Activated T-helper 1 cell treated with anti-CD3 and anti-CD28 coated beads, Interleukin-12 subunit alpha, Interleukin-12 subunit beta, Interleukin-2, Interleukin-4 antibody, amounts not matched to agents 30 ng/mL and 10 ng/mL and 1 ng/mL, durations not matched to agents 14 hours and 24 hours and 36 hours (primary cell): ENCODE data around the gene HOXA10. TPM values are rescaled to one million over a fixed set of nuclear protein-coding genes. Genes with fewer than 3 reads are reported as not detected.

Experiments used
- DNase-seq: peaks from one replicate; pipeline ENCODE4 v3.0.0; 2021; ENCODE audit warnings: low spot score
- H3K27ac Mint-ChIP-seq: one replicate; pipeline ENCODE4 v1.8.0; 2021; ENCODE audit warnings: mild to moderate bottlenecking, mixed read lengths
- H3K27me3 Mint-ChIP-seq: one replicate; pipeline ENCODE4 v1.8.0; 2022; ENCODE audit warnings: mild to moderate bottlenecking, moderate library complexity, mixed read lengths; ENCODE audit not compliant: insufficient read depth
- H3K36me3 Mint-ChIP-seq: one replicate; pipeline ENCODE4 v1.8.0; 2021; ENCODE audit warnings: low read depth, mixed read lengths
- H3K4me1 Mint-ChIP-seq: one replicate; pipeline ENCODE4 v1.8.0; 2021; ENCODE audit warnings: low read depth, mixed read lengths
- H3K4me3 Mint-ChIP-seq: one replicate; pipeline ENCODE4 v1.8.0; 2021; ENCODE audit warnings: mild to moderate bottlenecking, moderate library complexity, mixed read lengths
- H3K9me3 Mint-ChIP-seq: one replicate; pipeline ENCODE4 v1.8.0; 2021; ENCODE audit warnings: mixed read lengths
- intact Hi-C: fragments of 100-400 bp; cut with micrococcal nuclease; formaldehyde crosslinking; loops from one replicate; pipeline ENCODE4 v1.15.1; 2024
- total RNA-seq: library from RNA; stranded (reverse); gene quantifications from 2 replicates; pipeline ENCODE4 v1.2.3, GENCODE V29; 2022

The HOXA10 gene
- total RNA-seq, 1 donor from 2014 or later = not detected

- Mint-ChIP-seq H3K4me3 (no peak overlapping the region), H3K36me3 (no peaks in the 10 kb centered on the region), H3K9me3 (no peaks in the 10 kb centered on the region), H3K27ac (no peak overlapping the region), H3K27me3 (peaks cover 79% of the 10 kb centered on the region), H3K4me1 (peaks cover 13% of the 10 kb centered on the region)
- DNase-seq = no peak
- intact Hi-C loops = loop anchor here (1.0 to 2.0 kb wide), 10 partner anchors 9 to 1301 kb away; no protein-coding TSS in a partner anchor
Measured at GRCh38 chr7:27161721-27162560, 12.2 kb downstream of the HOXA10 start.

GRCh38 chr7:27161214-27161720 lies 12.9 kb downstream of the HOXA10 start:
- intact Hi-C loops = loop anchor here (1.0 to 2.0 kb wide), 10 partner anchors 8 to 1300 kb away; no protein-coding TSS in a partner anchor
- DNase-seq = no peak
- Mint-ChIP-seq H3K27me3 (peaks cover 79% of the 10 kb centered on the region), H3K36me3 (no peaks in the 10 kb centered on the region), H3K9me3 (no peaks in the 10 kb centered on the region), H3K4me1 (peaks cover 13% of the 10 kb centered on the region), H3K4me3 (peak overlapping the region; percentile 31), H3K27ac (no peak overlapping the region)

- Mint-ChIP-seq H3K4me1 (peaks cover 11% of the 10 kb centered on the region), H3K36me3 (no peaks in the 10 kb centered on the region), H3K27ac (no peak overlapping the region), H3K4me3 (peak overlapping the region; percentile 37), H3K9me3 (no peaks in the 10 kb centered on the region), H3K27me3 (peaks cover 77% of the 10 kb centered on the region)
- intact Hi-C loops = loop anchor here (1.0 to 2.0 kb wide), 10 partner anchors 7 to 1300 kb away; no protein-coding TSS in a partner anchor
- DNase-seq = peak; percentile 63
Measured at GRCh38 chr7:27160546-27161213, 13.4 kb downstream of the HOXA10 start.

GRCh38 chr7:27160145-27160545 lies 14.0 kb downstream of the HOXA10 start:
- Mint-ChIP-seq H3K27ac (no peak overlapping the region), H3K27me3 (peaks cover 78% of the 10 kb centered on the region), H3K36me3 (no peaks in the 10 kb centered on the region), H3K9me3 (no peaks in the 10 kb centered on the region), H3K4me3 (peak overlapping the region; percentile 37), H3K4me1 (peaks cover 9% of the 10 kb centered on the region)
- DNase-seq = no peak
- intact Hi-C loops = loop anchor here (2.0 kb wide), 3 partner anchors 39 to 1299 kb away; no protein-coding TSS in a partner anchor

GRCh38 chr7:27159266-27160144 lies 14.6 kb downstream of the HOXA10 start:
- Mint-ChIP-seq H3K36me3 (no peaks in the 10 kb centered on the region), H3K9me3 (no peaks in the 10 kb centered on the region), H3K27ac (no peak overlapping the region), H3K4me1 (peaks cover 15% of the 10 kb centered on the region), H3K4me3 (peak overlapping the region; percentile 63), H3K27me3 (peaks cover 82% of the 10 kb centered on the region)
- DNase-seq = no peak
- intact Hi-C loops = loop anchor here (2.0 kb wide), 4 partner anchors 25 to 1299 kb away; partner anchors contain the start of gene HOXA11

- Mint-ChIP-seq H3K27me3 (peaks cover 83% of the 10 kb centered on the region), H3K36me3 (no peaks in the 10 kb centered on the region), H3K4me3 (no peak overlapping the region), H3K27ac (peak overlapping the region; percentile 61), H3K4me1 (peaks cover 17% of the 10 kb centered on the region), H3K9me3 (no peaks in the 10 kb centered on the region)
- DNase-seq = no peak
- intact Hi-C loops = loop anchor here (2.0 kb wide), 1 partner anchor 26 kb away; the partner anchor contains the start of gene HOXA11
Measured at GRCh38 chr7:27158436-27159265, 15.5 kb downstream of the HOXA10 start.

- Mint-ChIP-seq H3K27me3 (peaks cover 82% of the 10 kb centered on the region), H3K36me3 (no peaks in the 10 kb centered on the region), H3K27ac (peak overlapping the region; percentile 73), H3K4me1 (peaks cover 17% of the 10 kb centered on the region), H3K9me3 (no peaks in the 10 kb centered on the region), H3K4me3 (no peak overlapping the region)
- no peak for DNase-seq
- intact Hi-C loops = loop anchor here (2.0 kb wide), 2 partner anchors 15 to 27 kb away; partner anchors contain the start of gene HOXA11
Measured at GRCh38 chr7:27157702-27158431, 16.3 kb downstream of the HOXA10 start.

- H3K9me3 Mint-ChIP-seq = no peaks in the 10 kb centered on the region
- no peak for DNase-seq
- no peak overlapping the region for H3K4me3 Mint-ChIP-seq
- intact Hi-C loops = loop anchor here (2.0 kb wide), 1 partner anchor 16 kb away; no protein-coding TSS in a partner anchor
- peak overlapping the region; percentile 81 for H3K27ac Mint-ChIP-seq
- H3K36me3 Mint-ChIP-seq = no peaks in the 10 kb centered on the region
- peaks cover 80% of the 10 kb centered on the region for H3K27me3 Mint-ChIP-seq
- H3K4me1 Mint-ChIP-seq = peaks cover 17% of the 10 kb centered on the region
Measured at GRCh38 chr7:27156916-27157701, 17.0 kb downstream of the HOXA10 start.

GRCh38 chr7:27156508-27156898 lies 17.6 kb downstream of the HOXA10 start, which contains the start of gene HOXA7:
Gene HOXA7 (minus strand): TSS chr7:27156675. CDS start chr7:27156545, 130 bp downstream.
- no peak for DNase-seq
- intact Hi-C loops = loop anchor here (2.0 kb wide), 1 partner anchor 16 kb away; no protein-coding TSS in a partner anchor
- H3K36me3 Mint-ChIP-seq = no peaks in the 10 kb centered on the region
- peaks cover 20% of the 10 kb centered on the region for H3K4me1 Mint-ChIP-seq
- H3K9me3 Mint-ChIP-seq = no peaks in the 10 kb centered on the region
- peak within 1 kb of the TSS; percentile 81 for H3K27ac Mint-ChIP-seq
- H3K27me3 Mint-ChIP-seq = peaks cover 80% of the 10 kb centered on the region
- peak within 1 kb of the TSS; percentile 54 for H3K4me3 Mint-ChIP-seq

- Mint-ChIP-seq H3K36me3 (no peaks in the 10 kb centered on the region), H3K9me3 (no peaks in the 10 kb centered on the region), H3K4me1 (peaks cover 26% of the 10 kb centered on the region), H3K4me3 (no peak overlapping the region), H3K27me3 (peaks cover 81% of the 10 kb centered on the region), H3K27ac (no peak overlapping the region)
- intact Hi-C loops = loop anchor here (2.0 kb wide), 1 partner anchor 17 kb away; no protein-coding TSS in a partner anchor
- no peak for DNase-seq
Measured at GRCh38 chr7:27155816-27156507, 18.2 kb downstream of the HOXA10 start.
